HFF-Myc (cell line): ENCODE results near the gene COX5A.
"Not testable (repeated sequence)": the region's sequence is repeated elsewhere in the genome, so short reads cannot be mapped to it uniquely, and the experiment has no call there.

Source experiments
- DNase-seq: peaks from one replicate; pipeline ENCODE4 v3.0.0-alpha.2; 2011; ENCODE audit warnings: low read depth; ENCODE audit errors: extremely low read depth
- H3K4me3 ChIP-seq: replicated peaks from 2 replicates; pipeline ENCODE4 v1.5.1; 2011; ENCODE audit warnings: low read depth, mild to moderate bottlenecking, control low read depth, low read length
- CTCF ChIP-seq: IDR thresholded peaks from 2 replicates; pipeline ENCODE4 v1.5.1; 2012; ENCODE audit warnings: mild to moderate bottlenecking, low read depth, low read length, control low read depth; ENCODE audit errors: missing control alignments

Gene COX5A

DNA sequence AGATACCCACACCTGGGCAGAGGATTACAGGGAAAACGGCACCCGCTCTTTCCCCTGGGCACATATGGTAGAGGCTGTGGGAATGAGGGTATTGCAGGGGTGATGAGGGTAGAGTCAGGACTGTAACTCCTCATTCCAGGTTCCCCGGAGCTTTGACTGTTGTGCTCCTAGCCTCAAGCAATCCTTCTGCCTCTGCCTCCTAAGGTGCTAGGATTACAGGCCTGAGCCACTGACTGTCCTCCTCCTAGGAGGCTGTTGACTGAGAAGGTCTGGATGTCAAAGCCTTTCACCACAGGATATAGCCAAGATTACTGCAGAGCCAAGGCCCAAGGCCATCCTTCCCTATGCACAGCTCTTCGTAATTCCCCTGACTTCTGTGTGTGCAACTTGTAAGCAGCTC, 49.2 kb downstream of the COX5A start:
- H3K4me3 ChIP-seq: no peak overlapping the region
- TF ChIP-seq CTCF: no peak
- no peak for DNase-seq

- not testable (repeated sequence) for DNase-seq, H3K4me3 ChIP-seq
Observed at GRCh38 chr15:74887537-74888193, 50.2 kb downstream of the COX5A start.

DNA sequence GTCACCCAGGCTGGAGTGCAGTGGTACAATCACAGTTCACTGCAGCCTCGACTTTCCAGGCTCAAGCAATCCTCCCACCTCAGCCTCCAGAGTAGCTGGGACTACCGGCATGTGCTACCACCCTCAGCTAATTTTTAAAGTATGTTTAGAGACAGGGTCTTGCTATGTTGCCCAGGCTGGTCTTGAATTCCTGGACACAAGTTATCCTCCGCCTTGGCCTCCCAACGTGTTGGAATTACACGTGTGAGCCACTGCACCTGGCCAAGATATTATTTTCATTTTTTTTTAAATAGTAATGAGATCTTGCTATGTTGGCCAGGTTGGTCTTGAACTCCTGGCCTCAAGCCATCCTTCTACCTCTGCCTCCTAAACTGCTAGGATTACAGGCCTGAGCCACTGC, 52.4 kb downstream of the COX5A start:
- no peak overlapping the region for H3K4me3 ChIP-seq
- no peak for DNase-seq
- no peak for TF ChIP-seq CTCF

GRCh38 chr15:74884428-74885223, 53.2 kb downstream of the COX5A start:
- DNase-seq: no peak
- H3K4me3 ChIP-seq: no peak overlapping the region
- TF ChIP-seq CTCF: no peak

DNA sequence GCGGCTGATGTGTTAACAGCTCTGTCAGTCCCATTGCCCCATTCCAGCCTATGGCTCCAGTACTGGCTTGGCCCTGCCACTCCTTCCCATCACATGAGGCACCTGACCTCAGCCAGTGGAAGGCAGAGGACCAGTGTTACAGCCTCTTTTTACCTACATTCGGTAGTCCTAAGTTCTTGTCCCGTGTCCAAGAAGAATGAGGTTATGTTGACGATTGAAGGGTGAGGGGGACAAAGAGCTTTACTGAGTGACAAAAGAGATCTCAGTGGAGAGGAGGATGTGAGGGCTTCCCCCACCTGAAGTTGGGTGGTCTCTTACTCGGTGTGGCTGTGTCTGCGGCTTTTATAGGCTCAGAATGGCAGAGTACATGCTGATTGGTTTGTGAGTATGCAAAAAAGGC, 55.3 kb downstream of the COX5A start:
- TF ChIP-seq CTCF: no peak
- no peak overlapping the region for H3K4me3 ChIP-seq
- no peak for DNase-seq

- no peak for DNase-seq
- H3K4me3 ChIP-seq: no peak overlapping the region
- no peak for TF ChIP-seq CTCF
Observed at GRCh38 chr15:74878273-74878672, 59.6 kb downstream of the COX5A start.

- TF ChIP-seq CTCF: no peak
- no peak for DNase-seq
- H3K4me3 ChIP-seq: peak overlapping the region; percentile 52
Observed at GRCh38 chr15:74873756-74874424, 64.0 kb downstream of the COX5A start.
